HG03558 (cell line): ENCODE results near the gene DLGAP5.

Experiments used
- ATAC-seq: cut with Tn5 transposase; IDR thresholded peaks from one replicate; pipeline ENCODE4 v1.9.1; 2021; ENCODE audit warnings: moderate number of reproducible peaks; ENCODE audit not compliant: unreplicated experiment; ENCODE audit errors: extremely low read depth

Gene DLGAP5

DNA sequence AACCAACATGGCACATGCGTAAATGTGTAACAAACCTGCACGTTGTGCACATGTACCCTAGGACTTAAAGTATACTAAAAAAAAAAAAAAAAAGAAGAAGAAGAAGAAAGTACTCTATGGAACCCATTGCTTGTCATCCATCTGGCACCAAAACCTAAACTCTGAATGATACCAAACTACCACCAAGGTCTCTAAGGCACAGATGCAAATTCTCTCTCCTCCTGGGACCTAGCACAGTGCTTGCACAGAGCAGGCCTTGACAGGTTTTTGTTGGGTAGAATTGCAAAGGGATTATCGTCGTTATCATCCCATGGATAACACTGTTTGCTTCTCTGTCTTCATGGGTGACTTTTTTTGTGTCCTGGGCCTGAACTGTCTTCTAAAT, 75.5 kb downstream of the DLGAP5 start:
- no peak for ATAC-seq

DNA sequence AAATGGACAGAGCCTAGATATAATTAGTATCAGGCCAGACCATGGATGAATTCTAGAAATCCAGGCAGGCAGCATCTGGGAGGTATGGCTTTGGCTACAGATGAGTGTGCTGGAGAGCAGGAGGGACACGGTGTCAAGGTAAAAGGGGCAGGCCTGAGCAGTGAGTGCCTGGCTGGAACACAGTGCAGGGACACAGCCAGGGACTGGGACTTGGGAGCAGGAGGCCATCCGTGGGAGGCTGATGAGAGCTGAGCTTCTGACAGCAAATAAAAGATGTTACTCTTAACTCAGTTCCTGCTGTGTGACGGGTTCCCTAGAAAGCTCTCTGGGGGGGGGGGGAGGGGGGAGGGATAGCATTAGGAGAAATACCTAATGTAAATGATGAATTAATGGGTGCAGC, 75.9 kb downstream of the DLGAP5 start:
- no peak for ATAC-seq

DNA sequence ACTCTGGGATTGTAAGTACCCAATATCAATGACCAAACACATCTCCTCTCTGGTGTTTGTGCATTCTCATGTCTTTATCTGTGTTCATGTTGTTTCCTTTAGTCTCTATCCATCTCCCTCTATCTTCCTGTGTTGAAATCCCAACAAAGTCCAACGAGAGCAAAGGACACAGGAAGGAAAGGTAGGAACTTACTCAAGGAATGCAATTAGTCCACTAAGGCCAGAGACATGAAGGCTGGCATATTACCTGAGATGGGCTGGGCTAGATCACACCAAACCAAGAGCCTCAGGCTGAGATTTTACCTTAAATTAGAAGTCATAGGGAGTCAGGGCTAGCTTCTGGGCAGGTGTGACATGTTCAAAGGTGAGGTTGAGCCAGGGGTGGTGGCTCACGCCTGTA, 76.7 kb downstream of the DLGAP5 start:
- no peak for ATAC-seq

DNA sequence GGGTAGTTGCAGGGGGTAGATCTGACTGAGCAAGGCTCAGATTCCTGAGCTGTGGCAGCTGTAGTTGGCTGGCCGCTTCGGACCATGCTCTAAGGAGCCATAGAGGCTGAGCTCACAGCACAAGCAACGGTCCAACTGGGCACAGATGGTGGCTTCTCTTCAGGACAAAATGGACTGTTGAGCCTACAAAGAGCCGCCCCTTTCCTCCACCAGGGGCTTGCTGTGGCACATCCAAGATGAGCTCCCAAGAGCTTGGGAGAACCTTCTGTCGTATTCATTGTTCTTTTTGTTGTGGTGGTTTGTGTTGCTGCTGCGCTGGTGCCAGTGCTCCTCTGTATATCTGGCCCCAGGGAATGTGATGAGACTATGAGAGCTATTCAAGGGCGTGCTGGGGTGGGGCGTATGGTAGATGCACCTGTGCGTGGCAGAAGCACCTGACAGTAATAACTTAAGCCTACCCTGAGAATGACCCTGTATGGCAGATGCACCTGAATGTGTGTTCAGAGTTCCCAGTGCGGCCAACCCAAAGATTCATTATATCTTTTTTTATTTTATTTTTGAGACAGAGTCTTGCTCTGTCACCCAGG, 80.2 kb downstream of the DLGAP5 start:
- no peak for ATAC-seq

DNA sequence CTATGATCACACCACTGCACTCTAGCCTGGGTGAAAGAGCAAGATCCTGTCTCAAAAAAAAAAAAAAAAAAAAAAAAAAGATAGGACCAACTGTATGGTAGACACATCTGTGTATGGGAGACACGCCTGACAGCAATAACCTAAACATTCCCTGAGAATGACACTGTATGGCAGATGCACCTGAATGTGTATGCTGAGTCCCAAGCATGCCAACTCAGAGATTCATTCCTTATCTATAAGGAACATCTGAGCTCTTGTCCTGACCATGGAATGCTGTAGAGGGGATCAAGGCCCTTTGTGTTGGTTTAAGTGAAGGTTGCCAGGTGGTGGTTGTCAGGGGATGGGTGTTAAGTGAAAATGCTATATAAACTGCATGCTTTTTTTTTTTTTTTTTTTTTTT, 81.5 kb downstream of the DLGAP5 start:
- no peak for ATAC-seq

DNA sequence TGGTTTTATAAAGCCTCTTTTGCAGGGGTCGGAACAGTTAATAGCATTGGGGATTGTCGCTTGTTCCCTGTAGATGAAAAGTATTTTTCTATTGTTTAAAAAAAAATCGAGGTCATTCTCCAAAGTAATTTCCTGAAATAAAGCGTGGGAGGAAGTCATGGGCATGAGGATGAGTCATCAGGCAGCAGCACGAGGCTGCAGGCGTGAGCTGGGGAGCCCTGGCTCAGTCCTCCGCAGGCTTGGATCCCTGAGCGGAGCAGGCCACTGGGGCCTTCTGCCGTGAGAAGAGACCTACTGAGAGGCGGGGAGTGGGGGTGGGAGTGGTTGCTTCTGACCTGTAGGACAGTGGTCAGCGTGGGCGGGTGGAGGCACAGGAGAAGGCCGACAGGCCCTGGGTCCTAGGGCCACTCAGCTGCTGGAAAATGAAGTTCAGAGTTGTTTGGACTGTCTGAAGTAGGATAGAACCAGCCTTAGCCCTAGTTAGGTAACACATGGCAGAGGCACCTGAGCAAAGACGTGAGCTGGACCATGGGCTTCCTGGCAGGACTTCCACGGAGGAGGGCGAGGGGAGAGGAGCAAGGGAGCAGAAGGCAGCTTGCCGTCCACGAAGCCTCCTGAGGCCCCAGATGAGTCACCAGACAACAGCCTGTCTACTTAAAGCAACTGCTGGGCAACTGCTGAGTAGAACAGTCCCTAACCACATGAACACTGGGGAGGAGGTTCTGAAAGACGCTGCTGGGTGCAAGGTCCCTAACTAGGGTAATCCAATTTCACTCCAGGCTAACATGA, 83.4 kb downstream of the DLGAP5 start:
- no peak for ATAC-seq

DNA sequence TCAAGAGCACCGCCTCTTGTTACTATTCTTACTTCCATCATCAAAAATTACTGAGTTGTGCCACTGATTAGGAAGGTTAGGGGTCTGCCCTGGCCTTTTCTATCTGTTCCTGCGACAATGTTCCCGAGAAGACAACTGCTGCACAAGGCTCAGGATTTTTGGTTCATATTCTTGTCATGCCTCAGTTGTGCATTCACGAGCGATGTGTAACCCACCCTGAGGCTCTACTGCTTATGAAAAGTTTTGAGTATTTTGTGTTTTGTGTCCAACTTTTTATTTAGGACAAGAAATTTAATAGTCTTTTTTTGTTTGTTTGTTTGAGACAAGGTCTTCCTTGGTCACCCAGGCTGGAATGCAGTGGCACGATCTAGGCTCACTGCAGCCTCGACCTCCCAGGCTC, 85.4 kb downstream of the DLGAP5 start:
- ATAC-seq: no peak

DNA sequence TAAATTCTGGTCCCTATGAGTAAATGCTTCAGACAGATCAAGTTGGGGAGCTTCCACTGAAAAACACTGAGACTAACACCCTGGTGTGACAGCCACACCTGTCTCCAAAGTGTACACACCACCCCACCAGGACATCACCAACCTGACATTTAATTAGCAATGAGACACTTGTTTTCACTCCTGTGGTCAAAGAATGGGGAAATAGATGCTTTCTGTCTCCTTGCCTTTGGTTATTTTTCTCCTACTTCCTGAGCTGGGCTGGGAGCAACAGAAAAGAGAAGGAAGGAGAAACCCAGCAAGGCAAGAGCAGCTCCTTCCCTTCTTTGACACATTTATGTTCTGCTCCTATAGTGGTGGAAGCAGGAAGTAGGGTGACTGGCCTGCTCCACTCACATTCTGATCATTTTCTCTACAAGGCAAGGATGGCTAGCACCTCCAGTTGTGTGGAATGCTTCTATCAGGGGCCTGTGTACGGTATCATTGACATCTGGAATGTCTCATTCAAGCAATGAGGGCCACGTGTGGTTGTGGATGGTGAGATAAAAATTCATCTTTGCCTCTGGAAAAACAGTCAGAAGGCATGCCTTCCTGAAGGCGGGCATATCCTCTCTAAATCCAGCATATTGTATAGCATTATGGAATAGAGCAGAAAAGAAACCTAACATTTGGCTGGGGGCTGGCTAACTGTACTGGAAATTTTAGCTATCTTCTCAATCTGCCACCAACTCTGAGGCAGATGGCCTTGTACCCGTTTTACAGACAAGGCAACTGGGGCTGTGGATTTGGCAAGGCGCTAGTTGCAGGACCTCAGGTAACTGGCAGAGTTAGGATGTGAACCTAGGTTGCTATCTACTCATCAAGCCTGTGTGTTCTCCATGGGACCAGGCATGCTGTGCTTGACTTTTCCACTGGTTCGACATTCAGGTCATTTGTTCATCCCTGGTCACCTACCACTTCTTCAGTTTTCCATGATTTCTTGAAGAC, 87.1 kb downstream of the DLGAP5 start:
- ATAC-seq: no peak

DNA sequence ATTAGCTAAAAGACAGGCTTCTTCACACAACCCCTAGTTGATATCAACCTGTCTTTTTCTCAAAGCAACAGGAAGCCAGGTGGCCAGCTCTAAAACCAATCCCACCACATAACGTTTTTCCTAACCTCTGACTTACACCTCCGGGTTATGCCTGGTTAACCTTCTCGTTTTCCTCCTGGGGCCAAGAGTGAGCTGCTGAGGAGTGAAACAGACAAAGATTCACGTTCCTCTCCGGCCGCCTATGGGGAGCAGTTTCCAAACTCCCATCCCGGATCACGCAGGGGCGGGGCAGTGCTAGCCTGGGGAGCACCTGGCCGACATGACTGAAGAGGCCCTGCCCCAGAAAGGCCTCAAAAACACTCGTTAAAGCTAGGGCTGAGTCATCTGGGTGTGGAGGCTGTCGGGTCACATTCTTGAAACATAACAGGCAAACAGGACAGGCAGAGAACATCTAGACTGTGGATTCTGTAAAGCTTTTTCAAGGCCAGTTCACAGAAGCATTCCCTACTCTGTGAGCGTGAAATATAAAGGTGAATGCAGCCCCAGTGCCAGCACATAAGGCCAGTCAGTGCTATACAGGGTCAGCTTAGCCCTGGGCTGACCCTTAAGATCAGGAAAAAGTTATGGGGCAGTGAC, 88.3 kb downstream of the DLGAP5 start:
- ATAC-seq: no peak

DNA sequence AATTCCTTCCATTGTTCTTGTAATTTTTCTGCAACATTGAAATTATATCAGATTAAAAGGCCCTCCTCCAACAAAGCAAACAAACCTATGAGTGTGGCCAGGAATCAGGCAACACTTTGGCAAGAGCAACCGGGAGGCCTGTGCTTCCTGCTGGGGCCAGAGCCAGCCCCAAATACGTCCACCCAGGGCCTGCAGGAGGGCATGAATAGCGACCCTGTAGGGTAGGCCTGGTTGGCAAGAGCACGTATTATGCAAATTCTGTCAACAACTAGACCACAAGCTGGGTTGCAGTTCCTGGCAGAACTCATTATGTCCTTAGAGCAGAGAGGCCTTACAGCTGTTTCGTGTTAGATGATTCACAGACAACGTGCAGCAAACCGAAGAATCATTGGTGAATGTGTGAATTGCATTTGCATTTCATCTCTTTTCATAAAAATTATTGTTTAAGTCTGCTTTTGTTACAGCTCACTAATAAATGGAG, 89.2 kb downstream of the DLGAP5 start:
- ATAC-seq: peak; percentile 41

DNA sequence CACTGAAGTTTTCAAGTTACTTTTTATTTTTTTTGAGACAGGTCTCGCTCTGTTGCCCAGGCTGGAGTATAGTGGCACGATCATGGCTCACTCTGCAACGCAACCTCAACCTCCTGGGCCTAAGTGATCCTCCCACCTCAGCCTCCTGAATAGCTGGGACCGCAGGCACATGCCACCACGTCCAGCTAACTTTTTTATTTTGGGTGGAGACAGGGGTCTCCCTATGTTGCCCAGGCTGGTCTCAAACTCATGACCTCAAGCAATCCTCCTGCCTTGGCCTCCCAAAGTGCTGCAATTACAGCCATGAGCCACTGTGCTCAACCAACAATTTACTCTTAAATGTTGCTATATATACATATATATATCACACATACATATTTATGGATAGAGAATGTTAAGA, 89.7 kb downstream of the DLGAP5 start:
- ATAC-seq: no peak

DNA sequence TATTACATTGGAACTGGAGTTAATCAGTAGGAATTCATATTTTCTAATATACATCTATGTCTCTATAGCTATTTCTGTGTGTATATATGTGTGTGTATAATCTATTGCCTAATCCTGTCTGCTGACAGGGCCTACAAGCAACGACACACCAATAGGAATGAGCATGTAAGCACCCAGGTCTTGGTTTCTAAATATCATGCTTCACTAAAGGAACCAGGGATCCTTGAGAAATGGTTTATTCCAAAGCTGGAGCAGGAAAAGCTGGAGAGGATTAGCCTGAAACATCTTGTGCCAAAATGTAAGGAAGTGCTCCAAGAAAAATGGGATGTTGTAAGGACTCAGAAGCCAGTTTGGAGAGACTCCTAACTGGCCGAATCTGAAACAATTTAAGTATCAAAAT, 91.6 kb downstream of the DLGAP5 start:
- no peak for ATAC-seq

DNA sequence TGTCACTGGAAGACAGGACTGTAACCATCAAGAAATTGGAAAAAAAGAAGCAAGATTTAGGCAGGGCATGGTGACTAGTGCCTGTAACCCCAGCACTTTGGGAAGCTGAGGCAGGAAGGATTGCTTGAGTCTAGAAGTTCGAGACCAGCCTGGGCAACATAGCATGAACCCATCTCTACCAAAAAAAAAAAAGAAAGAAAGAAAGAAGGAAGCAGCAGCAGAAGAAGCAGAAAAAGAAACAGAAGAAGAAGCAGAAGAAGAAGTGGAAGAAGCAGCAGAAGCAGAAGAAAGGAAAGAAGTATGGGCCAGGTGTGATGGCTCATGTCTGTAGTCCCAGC, 92.9 kb downstream of the DLGAP5 start:
- no peak for ATAC-seq
